GOT3 (cell line): Measurements from ENCODE around the gene G3BP2.
"Not testable (repeated sequence)": the region's sequence is repeated elsewhere in the genome, so short reads cannot be mapped to it uniquely, and the experiment has no call there.

Experiments used
- DNase-seq: peaks from one replicate; lab custom pipeline; 2025; ENCODE audit warnings: mixed read lengths; lab: John Stamatoyannopoulos, UW

Gene G3BP2

DNA sequence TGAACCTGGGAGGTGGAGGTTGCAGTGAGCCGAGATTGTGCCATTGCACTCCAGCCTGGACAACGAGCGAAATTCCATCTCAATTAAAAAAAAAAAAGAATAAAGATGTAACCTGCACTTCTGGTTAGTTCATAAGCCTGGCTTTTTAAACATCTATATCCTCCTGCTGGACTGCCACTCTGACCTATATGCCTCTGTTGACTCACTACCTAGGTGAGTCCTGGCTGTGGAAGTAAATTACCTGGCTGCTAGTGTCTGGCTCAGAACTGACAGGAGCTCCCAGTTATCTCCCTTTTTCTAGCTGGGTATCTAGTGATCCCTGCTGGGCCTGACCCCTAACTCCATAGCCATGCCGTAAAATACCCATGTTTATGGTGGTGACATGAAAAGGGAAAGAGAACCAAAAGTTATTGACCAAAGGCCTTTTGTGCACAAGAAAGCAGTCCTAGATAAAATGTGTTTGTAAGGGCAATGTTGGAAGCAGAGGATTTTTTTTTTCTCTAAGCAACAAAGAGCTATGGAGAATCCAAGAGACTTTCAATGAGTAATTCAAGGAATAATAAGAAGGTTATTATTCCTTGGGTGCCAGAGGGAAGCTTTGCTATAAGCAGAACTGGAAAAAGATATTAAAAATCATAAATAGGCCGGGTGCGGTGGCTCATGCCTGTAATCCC lies 10.4 kb upstream of the G3BP2 start:
- no peak for DNase-seq

DNA sequence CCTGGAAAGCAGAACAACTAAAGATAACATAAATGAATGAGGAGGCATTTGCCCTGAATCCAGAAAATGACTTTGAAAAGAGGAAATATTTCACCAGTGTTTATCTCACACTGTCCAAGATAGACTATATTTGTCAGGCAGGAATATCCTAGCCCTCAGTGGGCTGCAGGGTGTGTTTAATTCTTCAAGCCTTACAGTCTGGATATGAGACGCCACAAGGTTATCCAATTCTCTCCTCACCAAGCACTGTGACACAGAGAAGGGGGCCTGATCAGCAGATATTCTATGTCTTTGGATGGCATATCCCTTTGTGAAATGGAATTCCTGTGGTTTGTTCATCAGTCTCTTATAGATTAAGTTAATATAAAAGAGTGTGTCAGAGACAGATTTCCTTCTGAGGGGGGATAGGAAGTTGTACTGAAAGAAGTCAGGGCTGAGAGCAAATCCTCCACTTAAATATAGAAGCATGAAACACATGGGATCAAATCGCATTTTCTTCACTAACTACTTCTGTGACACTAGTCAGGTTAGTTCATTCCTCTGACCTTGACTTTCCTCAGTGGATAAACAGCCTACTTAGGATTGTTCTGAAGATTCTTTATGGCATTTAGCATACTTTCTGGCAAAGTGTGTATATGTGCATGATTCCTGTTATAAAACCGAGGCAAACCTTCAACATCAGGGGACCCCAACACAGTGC lies 6.8 kb upstream of the G3BP2 start:
- no peak for DNase-seq

DNA sequence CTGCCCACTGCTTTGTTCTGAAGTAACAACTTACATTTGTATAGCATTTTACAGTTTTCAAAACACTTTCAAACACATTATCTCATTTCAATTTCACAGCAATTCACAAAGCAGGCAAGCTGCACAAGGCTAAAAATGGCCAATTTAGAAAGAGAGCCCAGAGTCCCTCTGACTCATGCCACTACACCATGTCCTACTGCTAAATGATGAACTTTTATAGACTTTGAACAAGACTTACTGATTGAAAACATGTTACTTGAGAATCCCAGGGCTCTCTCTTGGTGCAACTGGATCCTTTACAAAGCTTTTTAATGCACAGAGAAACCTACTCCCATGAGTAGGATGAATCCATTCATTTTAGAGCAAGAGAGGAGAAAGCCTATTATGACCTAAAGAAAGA lies 5.8 kb upstream of the G3BP2 start:
- no peak for DNase-seq

DNA sequence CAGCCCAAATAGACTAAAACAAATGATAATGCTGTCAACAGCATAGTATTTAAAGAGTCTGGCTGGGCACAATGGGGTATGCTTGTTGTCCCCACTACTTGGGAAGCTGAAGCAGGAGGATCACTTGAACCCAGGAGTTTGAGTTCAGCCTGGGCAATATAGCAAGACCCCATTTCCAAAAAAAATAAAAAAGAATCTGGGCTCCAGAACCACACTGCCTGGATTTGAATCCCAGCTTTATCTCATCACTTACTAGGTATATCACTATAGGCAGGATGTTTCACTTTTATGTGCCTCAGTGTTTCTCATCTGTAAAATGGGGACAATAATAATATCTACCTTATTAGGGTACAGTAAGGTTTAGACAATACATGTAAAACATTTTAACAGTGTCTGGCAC lies 5.3 kb upstream of the G3BP2 start:
- no peak for DNase-seq

DNA sequence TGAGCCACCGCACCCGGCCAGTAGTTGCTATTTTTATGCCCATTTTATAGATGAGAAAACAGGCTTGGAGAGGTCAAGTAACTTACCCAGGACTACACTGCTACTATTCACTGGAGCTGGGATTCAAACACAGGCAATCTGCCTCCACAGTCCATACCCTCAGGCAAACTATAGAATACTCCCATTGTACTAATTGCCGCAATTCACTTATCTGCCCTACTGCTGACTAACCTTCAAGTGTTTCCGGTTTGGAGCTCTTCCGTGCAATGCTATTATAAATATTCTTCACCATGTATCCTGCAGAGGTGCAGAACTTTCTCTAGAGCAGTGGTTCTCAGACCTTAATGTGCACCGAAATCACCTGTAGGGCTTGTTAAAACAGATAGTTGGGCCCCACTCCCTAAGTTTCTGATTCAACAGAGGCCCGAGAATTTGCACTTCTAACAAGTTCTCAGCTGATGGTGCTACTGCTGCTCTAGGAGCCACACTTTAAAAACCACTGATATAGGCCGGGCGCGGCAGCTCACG lies 1.9 kb upstream of the G3BP2 start:
- no peak for DNase-seq

DNA sequence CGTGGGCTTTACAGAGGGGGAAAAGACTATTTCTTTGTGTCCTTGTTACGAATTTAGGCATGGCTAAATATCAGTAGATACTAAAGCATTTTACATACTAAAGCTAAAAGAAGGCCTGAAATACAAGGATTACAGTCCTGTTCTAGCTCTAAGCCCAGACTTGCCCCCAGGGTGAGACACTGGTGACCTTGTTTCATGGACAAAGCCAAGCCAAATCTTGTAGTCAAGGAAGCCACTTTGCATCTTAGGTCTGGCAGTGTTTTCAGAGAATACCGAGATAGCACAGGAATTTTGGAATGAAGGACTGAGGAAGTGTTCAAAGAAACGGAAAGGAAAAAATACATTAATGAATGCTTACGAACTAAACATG lies 733 bp upstream of the G3BP2 start:
- DNase-seq, result no peak

DNA sequence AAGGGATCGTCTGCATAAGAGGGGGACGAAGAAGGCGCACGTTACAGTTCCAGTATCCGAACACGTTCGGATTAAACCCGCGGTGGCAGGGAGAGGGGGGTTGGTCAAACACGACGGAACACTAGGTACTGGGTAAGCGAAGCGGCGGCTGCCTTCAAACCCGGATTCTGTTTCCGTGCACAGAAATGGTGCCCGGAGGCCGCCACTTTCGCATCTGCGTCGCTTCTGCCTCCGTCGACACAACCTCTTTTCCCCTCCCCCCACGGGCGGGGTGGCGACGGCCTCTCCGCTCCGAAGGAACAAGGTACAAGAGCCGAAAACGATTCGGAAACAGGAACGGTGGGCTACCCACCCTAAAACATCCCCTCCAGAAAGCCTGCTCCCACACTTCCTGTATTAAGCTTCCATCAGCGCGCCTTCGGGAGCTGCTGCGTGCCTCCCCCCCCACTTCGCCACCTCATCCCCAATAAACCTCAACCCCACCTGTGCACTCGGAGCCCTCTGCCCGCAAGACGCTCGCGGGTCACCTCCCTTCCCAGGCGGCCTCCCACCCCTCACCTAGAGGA lies 667 bp downstream of the G3BP2 start:
- DNase-seq, result peak; percentile 17

DNA sequence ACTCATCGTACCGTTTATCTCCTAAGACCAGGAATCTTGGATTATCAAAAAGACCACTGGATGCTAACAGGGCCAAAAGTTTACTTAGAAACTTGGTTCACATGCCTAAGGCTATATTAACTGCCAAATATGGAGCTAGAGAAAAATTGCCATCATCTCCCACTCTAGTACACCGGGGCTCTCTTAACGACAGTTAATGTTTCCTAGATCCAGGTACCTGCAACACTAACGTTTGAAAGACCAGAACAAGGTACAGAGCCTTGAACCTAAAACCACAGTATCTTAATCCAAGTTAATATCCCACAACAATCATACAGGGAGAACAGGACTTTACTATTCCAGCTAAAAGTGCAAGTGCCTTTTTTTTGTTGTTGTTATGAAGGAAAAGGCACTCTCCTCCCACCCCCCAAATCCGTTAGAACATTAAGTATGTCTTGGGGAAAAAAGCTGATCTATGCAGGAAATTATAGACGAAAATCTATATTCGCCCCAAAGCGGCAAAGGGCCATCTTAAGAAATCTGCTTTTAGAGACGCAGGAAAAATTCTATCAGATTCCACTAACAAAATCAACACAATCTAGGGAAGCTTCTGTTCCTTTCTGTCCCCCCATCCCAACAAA lies 1.3 kb downstream of the G3BP2 start:
- DNase-seq, result no peak

DNA sequence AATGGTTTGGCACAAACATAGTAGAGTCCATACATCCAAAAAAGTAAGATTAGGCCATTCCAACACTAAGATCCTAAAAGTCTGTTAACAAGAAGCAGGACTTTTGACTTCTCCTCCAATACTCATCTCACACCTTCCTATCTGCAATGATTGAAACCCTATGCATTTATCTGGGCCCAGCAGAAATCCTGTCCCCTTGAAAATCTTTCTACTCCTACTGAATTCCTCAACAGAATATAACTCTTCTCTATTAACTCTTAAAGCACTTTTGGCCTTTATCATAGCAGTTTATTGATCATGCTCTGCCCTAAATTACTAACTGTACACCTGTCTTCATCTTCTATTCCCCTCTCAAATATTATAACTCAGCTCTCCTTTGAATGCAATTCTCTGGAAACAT lies 4.6 kb downstream of the G3BP2 start:
- DNase-seq, result no peak

DNA sequence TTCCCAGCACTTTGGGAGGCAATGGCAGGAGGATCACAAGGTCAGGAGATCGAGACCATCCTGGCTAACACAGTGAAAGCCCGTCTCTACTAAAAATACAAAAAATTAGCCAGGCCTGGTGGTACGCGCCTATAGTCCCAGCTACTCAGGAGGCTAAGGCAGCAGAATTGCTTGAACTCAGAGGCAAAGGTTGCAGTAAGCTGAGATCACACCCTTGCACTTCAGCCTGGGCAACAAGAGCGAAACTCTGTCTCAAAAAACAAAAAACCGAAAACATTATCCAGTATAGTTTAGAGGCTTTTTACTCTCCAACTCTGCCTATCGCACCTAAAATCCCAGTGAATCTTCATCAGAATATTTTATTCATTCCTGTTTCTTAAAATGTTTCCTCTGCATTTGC lies 5.6 kb downstream of the G3BP2 start:
- not testable (repeated sequence) for DNase-seq

DNA sequence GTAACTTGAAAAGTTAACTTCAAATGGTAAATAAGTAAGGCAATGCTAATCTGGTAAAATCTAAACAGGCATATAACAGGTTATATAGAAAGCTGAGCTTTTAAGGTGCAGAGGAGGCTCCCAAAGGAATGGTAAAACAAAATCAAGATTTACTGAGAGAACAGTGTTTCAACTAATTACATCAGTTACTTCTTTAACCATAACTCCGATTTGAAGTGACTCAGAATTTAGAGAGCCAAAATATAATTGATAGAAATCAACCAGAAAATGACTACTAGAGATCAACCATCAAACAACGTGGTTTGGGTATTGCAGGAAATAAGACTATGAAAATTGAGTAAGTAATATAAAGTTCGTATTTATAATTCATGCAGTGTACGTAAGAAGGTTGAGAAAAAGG lies 6.9 kb downstream of the G3BP2 start:
- no peak for DNase-seq

DNA sequence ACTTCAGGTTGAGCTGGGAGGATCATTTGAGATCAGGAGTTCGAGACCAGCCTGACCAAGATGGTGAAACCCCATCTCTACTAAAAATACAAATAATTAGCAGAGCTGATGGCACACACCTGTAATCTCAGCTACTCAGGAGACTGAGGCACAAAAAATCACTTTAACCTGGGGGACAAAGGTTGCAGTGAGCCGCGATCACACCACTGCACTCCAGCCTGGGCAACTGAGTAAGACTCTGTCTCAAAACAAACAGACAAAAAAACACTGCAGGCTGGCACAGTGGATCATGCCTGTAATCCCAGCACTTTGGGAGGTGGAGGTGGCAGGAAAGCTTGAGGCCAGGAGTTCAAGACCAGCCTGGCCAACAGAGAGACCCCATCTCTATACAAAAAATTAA lies 8.6 kb downstream of the G3BP2 start:
- not testable (repeated sequence) for DNase-seq

DNA sequence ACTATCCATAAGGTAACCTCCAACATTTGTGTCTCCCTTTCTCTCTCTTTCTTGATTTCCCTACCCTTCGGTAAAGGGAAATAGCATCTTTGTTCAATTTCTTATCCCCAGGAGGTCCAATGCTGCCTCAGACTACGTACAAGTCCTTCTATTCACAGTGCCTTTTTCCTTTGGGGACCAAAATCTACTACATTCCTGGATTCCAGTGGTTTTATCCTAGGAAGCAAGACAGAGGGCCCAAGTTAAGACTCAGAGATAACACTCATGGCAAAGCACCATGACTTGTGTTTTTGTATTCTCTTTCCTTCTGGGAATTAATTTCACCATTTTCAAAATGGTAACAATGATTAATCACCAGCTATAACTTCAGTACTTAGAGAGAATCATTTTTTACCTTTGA lies 10.6 kb downstream of the G3BP2 start:
- no peak for DNase-seq

DNA sequence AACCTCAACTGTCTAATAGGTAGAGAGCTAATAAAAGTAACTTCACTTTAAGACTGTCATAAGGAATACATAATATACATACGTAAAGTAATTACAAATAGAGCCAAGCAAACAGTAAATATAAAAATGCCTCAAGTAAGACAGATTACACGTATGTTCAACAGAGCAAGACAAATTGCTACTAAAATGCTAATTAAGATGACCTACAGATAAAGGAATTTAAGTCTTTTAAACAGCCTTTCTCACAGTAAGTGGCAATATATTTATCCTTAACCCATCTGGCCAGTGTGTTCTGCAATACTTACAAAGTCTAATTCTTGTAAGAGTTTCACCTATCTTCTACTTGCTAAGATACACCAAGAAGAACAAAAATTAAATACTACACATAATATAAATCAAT lies 12.7 kb downstream of the G3BP2 start:
- no peak for DNase-seq

DNA sequence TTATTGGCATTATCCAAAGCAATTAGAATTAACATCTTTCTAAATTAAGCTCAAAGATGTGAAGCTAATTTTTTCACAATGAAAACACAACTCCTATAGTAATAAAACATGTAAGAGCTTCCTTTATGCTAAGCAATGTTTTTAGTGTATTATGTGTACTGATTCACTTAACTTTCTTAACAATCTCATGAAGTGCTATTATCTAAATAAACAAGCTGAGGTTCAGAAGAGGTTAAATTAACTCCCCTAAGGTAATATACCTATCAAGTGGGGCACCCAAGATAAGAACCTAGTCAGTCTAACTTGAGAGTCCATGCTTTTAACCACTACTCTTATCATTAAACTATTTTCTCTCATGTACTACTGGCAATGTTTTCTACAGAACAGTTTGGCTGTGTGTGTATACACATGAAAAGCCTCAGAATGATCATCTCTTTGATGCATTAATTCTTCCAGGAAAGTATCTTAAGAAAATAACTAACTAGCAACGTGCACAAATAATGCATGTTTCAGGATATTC lies 13.6 kb downstream of the G3BP2 start:
- DNase-seq, result no peak

DNA sequence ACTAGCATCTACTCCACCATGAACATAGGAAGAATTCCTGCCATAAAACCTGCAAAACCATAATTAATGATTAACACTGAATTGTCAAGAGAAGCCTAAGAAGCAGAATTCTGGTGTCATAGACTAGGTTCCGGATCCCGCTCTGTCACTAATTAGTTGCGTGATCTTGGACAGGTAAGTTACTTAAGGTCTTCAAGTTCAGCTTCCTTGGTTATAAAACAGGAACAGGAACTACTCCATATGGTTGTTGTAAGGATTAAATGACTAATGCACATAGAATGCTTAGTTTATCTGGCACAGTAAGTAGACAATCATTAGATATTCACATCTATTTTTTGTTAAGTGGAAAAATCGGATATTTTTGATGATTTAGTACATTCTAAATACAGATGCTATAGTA lies 14.3 kb downstream of the G3BP2 start:
- DNase-seq, result no peak

DNA sequence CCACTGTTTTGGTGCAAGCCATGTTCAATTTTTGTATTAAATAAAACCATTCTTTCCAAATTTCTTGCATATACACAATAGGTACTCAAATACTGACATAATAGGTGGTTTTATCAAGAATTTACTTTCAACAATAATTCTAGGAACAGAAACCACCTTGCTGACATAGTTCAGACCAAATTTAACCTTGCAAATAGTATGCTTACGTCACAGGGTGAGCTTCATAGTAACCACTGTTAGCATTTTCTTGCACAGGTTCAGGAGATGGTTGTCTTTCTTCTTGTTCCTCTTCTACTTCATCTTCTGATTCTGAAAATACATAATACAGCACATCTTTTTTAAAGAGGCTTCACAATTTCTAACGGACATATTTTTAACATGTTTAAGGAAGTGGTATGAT lies 17.6 kb downstream of the G3BP2 start:
- no peak for DNase-seq

DNA sequence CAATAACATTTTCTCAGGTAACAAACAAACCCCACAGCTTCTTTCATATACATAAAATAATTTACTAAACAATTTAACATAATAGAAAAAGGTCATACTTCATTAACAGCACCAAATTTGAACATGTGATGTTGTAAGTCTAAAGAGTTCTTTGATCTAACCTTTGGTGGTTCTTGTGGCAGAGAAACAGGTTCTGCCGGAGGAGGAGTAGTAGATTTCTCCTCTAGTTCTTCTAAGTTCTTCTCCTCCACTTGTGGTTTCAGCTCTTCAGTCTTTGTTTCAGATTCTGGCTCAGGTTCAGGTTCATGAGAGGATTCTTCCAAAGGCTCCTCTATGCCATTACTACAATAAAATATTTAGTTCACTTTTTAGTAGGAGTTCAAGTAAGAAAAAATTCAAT lies 18.3 kb downstream of the G3BP2 start:
- DNase-seq, result no peak

DNA sequence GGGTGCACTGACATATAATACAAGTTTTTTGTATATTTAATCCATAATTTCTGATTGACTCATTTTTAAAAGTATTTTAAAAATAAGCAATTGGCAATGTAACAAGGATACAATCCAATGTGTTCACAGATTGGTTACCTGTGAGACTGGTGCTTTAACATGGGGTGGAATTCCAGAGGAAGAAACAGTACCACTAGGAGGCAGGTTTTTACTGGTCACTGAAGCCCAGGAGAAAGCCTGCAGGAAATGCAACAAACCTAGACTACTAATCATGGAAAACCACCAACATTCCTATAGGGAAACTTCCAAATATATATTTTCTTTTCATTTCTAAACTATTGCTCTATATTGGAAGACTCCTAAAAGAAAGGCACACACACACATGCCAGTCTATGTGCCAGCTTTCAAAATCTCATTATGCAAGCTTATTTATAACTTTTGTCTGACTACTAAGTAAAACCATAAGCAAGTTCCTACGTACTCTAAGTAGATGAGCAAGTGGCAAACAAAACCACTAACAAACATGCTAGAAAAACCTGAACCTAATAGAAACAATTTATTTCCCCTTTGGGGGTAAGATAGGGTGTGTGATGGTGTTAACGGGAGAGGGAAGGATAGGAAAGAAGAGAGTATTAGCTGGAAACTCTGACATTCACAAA lies 19.2 kb downstream of the G3BP2 start:
- no peak for DNase-seq

DNA sequence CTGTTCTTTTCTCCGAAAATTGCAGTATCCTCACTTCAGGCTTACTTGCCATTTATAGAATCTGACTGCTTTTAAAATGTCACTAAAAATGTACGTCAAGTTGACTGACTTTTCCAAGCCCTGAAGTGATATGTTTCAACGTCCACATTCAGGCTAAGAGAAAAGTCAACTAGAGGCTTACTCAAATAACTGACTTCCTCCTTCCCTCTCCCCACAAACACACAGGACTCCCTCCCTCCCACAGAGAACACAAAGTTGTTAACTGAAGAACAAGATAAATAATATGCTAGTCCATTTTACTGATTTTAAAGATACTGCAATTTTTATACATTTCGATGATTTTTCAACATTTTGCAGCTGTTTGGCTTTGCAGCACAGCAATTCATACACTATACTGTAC lies 29.1 kb downstream of the G3BP2 start:
- no peak for DNase-seq

DNA sequence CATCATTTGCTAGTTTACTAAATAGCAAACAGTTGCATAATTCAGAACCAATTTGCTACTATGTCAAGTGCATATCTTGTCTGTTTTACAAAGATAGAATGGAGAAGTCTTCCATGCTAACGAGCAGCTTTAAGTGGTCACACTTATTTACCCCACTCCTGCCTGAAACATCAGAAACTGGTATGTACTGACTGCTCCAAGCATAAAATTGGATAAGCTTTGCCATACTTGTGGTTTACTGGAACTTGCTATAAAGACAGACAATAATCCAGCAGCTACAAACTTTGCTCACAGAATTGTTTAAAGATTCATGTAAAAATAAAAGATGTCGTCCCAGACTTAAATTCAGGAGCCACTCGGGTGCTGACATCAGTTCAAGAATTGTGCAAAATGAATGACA lies 29.6 kb downstream of the G3BP2 start:
- DNase-seq, result no peak

DNA sequence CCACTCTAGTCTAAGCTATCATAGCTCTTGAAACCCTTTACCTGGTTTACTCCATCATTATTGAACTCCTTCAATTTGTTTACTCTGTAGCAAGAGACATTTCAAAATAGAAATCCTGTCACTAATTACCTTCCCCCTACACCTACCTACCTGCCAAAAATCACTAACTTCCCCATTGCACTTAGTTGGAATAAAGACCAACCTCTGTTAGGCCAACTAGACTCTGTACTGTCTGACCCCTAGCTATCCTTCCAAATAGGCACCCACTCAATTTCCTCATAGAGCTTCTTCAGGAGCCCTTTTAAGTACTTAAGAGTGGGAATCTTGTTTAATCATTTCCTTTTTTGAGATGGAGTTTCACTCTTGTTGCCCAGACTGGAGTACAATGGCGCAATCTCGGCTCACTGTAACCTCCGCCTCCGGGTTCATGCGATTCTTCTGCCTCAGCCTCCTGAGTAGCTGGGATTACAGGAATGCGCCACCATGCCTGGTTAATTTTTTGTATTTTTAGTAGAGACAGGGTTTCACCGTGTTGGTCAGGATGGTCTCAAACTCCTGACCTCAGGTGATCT lies 34.0 kb downstream of the G3BP2 start:
- DNase-seq, result no peak
